Measurements from ENCODE around the gene TBX10.

GRCh38 chr11:67616431-67617242, 22.9 kb downstream of the TBX10 start:
- TF ChIP-seq POLR2AphosphoS5 (IDR thresholded peaks at IDR 0.05; ENCODE audit: borderline replicate concordance, low read depth, low read length) (no peak), EZH2 (IDR thresholded peaks at IDR 0.05) (no peak), FOXP2 (optimal IDR thresholded peaks at IDR 0.05; ENCODE audit: control extremely low read depth, extremely low read length, insufficient read depth) (no peak)
